Natural killer cell treated with Interleukin-12 subunit alpha and Interleukin-12 subunit beta and Interleukin-15 and Interleukin-18, amount 100 ng/mL, for 72 hours (primary cell): ENCODE results near the gene TSSK6. TPM values are rescaled to one million over a fixed set of nuclear protein-coding genes. Genes with fewer than 3 reads are reported as not detected.

Source experiments
- ATAC-seq, 2 donors: fragments of 150-1000 bp; cut with Tn5 transposase in 1 of 2; sonication (Bioruptor Pico), chemical (Tn5 transposase) in 1 of 2; 2 replicates each; pipeline ENCODE4 v1.10.0; 2021
- DNase-seq: peaks from one replicate; pipeline ENCODE4 v3.0.0; 2022; ENCODE audit warnings: low spot score
- H3K27ac Mint-ChIP-seq, 2 donors: 1 replicate in 1 of 2; 2 replicates in 1 of 2; pipeline ENCODE4 v1.8.0; 2022; ENCODE audit warnings: mixed read lengths in 2 of 2, mild to moderate bottlenecking in 1 of 2, moderate library complexity in 1 of 2
- H3K27me3 Mint-ChIP-seq, 2 donors: 1 replicate in 1 of 2; 2 replicates in 1 of 2; pipeline ENCODE4 v1.8.0; 2022; ENCODE audit warnings: mixed read lengths in 2 of 2
- H3K36me3 Mint-ChIP-seq: one replicate; pipeline ENCODE4 v1.8.0; 2022; ENCODE audit warnings: mixed read lengths
- H3K4me1 Mint-ChIP-seq, 2 donors: 1 replicate in 1 of 2; 2 replicates in 1 of 2; pipeline ENCODE4 v1.8.0; 2022; ENCODE audit warnings: low read depth in 2 of 2, mixed read lengths in 2 of 2, mild to moderate bottlenecking in 1 of 2
- H3K4me3 Mint-ChIP-seq: one replicate; pipeline ENCODE4 v1.8.0; 2022; ENCODE audit warnings: mixed read lengths
- H3K9me3 Mint-ChIP-seq: 2 replicates; pipeline ENCODE4 v1.8.0; 2022; ENCODE audit warnings: mixed read lengths
- total RNA-seq, 2 donors: library from RNA; stranded (reverse); gene quantifications; one replicate each; pipeline ENCODE4 v1.2.3, GENCODE V29; 2022

The TSSK6 gene
- total RNA-seq, 2 donors from 2014 or later = 1.9 to 2.6 TPM

DNA sequence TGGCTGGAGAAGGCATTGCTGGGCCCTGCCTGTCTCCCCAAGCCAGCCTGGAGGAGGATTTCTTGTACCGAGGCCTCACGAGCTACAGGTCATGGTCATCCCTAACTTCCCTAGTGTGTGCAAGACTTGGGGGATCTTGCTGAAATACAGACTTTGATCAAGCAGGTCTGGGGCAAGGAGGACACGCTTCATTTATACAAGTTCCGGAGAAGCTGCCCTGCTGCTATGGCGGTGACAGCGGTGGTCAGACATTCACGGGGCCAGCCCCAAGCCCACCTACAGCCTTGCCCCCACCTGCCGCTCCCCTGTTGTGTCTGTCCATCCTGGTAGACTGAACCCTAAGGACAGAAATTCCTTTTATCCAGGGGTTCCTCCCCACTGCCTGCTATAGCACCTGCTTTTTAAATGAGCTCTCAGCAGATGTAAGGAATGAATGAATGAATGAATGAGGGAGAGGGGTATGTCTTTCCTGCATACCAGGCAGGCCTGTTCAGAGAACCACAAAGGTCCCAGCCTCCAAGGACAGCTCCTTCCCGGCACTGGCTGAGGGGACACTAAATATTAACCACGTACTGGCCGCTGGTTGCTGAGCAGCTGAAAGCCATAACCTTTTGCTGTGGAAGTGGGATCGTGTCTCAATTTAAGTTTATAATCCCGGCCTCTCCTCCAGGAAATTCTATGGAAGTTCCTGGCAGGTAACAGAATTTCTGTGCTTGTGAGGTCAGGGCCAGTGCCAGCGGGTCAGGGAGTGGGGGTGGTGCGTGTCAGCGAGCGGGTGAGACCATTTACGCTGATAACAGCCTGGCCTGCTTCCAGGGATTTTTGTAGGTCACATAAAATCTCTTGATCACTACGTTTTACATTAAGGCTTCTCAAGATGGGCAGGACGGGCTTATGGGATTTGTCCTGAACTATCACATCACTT is 27.1 kb downstream of the TSSK6 start:
- Mint-ChIP-seq H3K4me3 (peak overlapping the region; percentile 12), H3K27ac (peak overlapping the region; percentile 96 to 98), H3K36me3 (no peaks in the 10 kb centered on the region), H3K27me3 (no peaks in the 10 kb centered on the region), H3K9me3 (no peaks in the 10 kb centered on the region), H3K4me1 (peaks cover 38 to 42% of the 10 kb centered on the region in 2 donors)
- ATAC-seq (no peak), DNase-seq (no peak)

GRCh38 chr19:19487077-19487949 is 28.0 kb downstream of the TSSK6 start:
- Mint-ChIP-seq H3K9me3 (no peaks in the 10 kb centered on the region), H3K27ac (peak overlapping the region; percentile 96 to 98), H3K36me3 (no peaks in the 10 kb centered on the region), H3K4me3 (no peak overlapping the region), H3K27me3 (no peaks in the 10 kb centered on the region), H3K4me1 (peaks cover 43 to 44% of the 10 kb centered on the region in 2 donors)
- DNase-seq (no peak), ATAC-seq (no peak)

DNA sequence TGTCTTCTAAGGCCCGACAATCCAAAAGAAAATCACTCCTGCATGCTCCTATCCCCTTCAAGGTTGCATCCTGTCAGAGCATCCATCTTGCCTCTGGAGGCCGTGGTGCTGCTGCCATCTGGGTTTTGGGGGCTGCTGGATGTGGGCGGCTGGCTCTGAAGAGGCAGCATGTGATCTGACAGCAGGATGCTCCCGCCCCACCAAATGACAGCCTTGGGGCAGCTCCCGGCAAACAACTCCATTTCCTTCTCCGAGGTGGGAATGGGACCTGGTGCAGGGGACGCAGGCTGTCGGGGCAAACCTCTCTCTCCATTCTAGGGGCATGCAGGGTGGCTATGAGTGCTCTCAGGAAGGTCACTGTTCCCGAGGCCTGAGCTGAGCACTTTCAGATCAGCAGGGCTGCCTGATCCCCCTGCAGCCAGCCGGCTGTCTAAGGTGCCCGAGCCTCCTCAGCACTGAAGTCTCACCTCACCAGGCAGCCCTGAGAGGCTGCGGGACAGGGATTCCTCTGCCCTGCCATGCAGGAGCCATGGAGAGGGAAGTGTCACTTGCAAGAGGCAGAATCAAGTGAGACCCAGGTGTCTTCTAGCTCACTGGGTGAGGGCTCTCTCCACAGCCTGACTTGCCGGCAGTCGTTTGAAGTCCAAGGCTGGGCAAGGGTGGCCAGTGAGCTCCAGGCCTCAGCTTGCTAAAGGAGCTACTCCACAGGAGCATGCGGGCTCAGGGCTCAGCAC is 28.8 kb downstream of the TSSK6 start:
- Mint-ChIP-seq H3K9me3 (no peaks in the 10 kb centered on the region), H3K27ac (peak overlapping the region; percentile 96 to 98), H3K27me3 (no peaks in the 10 kb centered on the region), H3K4me1 (peaks cover 43 to 46% of the 10 kb centered on the region in 2 donors), H3K36me3 (no peaks in the 10 kb centered on the region), H3K4me3 (no peak overlapping the region)
- DNase-seq (no peak), ATAC-seq (no peak)

DNA sequence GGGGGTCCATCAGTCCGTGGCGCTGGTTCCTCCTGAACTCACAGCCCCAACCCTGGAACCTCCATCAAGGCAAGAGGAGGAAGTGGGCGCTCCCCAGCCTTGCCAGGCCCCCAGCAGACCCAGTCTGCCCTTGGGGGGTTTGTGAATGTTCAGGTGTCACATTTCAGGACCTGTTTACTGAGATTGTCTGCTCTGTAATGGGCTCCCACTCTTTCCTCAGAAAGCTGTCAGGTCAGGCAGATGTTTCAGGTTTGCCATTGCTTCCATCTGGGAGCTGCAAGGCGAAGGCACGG is 29.4 kb downstream of the TSSK6 start:
- Mint-ChIP-seq H3K4me3 (no peak overlapping the region), H3K27ac (peak overlapping the region in 1 of 2 donors; percentile 50), H3K36me3 (no peaks in the 10 kb centered on the region), H3K27me3 (no peaks in the 10 kb centered on the region), H3K9me3 (no peaks in the 10 kb centered on the region), H3K4me1 (peaks cover 46 to 47% of the 10 kb centered on the region in 2 donors)
- DNase-seq = no peak
- ATAC-seq = no peak

DNA sequence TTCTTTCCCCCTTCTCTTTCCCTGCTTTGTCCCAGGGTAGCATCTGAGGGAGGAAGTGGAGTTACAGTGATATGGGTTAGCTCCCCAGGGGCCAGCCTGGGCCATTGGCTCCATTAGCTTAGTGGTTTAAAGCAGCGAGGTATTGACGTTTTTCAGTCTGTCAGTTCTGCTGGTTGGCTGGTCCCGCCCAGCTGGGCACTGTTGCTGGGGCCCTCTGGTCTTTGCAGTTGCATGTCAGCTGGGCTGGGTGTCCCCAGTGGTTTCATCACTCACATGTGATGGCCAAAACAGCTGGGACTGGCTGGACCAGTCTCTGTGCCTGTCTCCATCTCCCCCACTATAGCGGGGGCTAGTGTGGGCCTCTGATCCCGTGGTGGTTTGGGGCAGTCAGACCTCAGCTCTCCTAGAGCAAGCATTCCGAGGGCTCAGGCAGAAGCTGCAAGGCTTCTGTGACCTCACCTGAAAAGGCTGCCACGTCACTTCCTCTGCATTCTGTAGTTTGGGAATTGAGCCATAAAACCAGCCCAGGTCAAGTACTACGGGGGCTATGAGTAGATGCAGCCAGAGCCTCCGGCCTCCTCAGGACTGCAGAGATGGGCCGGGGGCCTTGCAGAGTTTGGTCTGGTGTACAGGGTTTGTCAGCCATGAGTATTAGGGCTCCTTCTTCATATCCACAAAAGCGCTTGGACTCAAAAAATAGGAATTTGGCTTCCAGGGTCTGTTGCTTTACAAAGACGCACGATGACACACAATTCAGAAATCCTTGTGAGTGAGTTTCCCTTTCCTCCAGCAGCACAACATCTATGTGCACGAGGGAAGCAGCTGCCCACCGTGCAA is 30.0 kb downstream of the TSSK6 start:
- no peak overlapping the region for H3K4me3 Mint-ChIP-seq
- ATAC-seq = no peak
- no peak for DNase-seq
- peak overlapping the region in 1 of 2 donors; percentile 50 for H3K27ac Mint-ChIP-seq
- H3K36me3 Mint-ChIP-seq = no peaks in the 10 kb centered on the region
- H3K9me3 Mint-ChIP-seq = no peaks in the 10 kb centered on the region
- no peaks in the 10 kb centered on the region for H3K27me3 Mint-ChIP-seq
- H3K4me1 Mint-ChIP-seq = peaks cover 46% of the 10 kb centered on the region in 2 donors

DNA sequence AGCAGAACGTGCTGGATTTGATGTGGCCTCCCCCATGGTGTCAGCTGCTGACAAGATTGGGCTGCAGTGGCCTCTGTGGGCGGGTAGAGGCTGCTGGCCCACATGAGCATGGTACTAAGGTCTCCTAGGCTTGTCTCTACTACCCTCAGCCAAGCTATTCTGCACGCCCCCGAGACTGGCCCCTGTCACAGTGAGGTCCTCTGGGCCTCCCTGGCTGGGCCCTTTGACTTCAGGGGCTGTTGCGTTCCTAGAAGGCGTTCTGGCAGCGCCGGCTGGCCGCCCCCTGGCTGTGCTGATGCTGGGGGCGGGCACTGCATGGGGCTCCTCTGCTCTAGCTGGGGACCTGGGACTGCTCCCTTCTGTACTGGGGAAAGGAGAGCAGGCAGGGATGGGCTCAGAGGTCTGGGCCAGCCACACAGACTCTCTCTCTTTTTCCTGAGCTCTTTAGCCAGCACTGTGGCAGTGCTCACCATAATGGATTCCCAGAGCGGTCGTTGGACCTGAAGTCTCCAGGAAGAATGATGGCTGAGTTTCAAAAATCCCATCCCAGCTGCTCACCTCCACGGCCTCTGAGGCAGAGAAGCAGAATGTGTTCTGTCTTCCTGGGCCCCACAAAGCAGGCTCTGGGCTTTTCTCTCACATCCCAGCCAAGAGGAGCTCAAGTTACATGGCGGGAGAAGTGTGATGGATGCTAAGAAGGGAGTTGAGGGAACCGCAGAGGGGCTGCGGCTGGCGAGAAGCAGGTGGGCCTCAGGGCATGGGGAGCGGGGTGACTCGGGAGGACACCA is 32.3 kb downstream of the TSSK6 start:
- H3K4me3 Mint-ChIP-seq = no peak overlapping the region
- H3K27ac Mint-ChIP-seq = peak overlapping the region; percentile 46 to 72
- H3K27me3 Mint-ChIP-seq = no peaks in the 10 kb centered on the region
- H3K4me1 Mint-ChIP-seq = peaks cover 30 to 37% of the 10 kb centered on the region in 2 donors
- ATAC-seq (no peak), DNase-seq (no peak)
- H3K36me3 Mint-ChIP-seq = no peaks in the 10 kb centered on the region
- H3K9me3 Mint-ChIP-seq = no peaks in the 10 kb centered on the region

DNA sequence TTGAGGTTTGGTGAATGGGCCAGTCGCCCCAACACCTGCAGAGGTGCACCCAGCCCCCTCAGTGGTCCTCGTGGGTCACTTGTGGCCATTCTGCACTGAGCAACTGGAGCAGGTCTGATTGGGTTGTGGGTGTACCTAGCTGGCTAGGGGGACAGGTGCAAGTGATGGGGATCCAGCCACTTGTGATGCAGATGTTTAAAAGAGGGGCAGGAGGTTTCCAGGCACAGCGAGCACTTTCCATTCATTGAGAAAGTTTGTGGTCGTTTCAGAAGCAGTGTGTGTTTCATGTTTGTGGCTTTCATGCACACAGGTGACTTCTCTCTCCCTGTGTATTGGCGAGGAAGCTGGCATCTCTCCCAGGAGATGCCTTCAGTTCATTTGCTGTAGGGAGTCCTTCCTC is 34.7 kb downstream of the TSSK6 start:
- no peaks in the 10 kb centered on the region for H3K36me3 Mint-ChIP-seq
- peak overlapping the region; percentile 32 to 41 for H3K27ac Mint-ChIP-seq
- ATAC-seq (peak in 1 of 2 donors; percentile 2), DNase-seq (no peak)
- no peaks in the 10 kb centered on the region for H3K9me3 Mint-ChIP-seq
- H3K4me3 Mint-ChIP-seq = no peak overlapping the region
- no peaks in the 10 kb centered on the region for H3K27me3 Mint-ChIP-seq
- peaks cover 42 to 50% of the 10 kb centered on the region in 2 donors for H3K4me1 Mint-ChIP-seq

GRCh38 chr19:19477705-19478383 is 37.5 kb downstream of the TSSK6 start:
- peak overlapping the region; percentile 82 to 96 for H3K27ac Mint-ChIP-seq
- no peaks in the 10 kb centered on the region for H3K9me3 Mint-ChIP-seq
- no peaks in the 10 kb centered on the region for H3K36me3 Mint-ChIP-seq
- H3K4me1 Mint-ChIP-seq = peaks cover 54 to 62% of the 10 kb centered on the region in 2 donors
- ATAC-seq (no peak), DNase-seq (no peak)
- H3K27me3 Mint-ChIP-seq = no peaks in the 10 kb centered on the region
- H3K4me3 Mint-ChIP-seq = no peak overlapping the region

- Mint-ChIP-seq H3K4me3 (peak overlapping the region; percentile 64), H3K36me3 (no peaks in the 10 kb centered on the region), H3K4me1 (peaks cover 62 to 65% of the 10 kb centered on the region in 2 donors), H3K27me3 (no peaks in the 10 kb centered on the region), H3K27ac (peak overlapping the region; percentile 82 to 96), H3K9me3 (no peaks in the 10 kb centered on the region)
- ATAC-seq = peak in 1 of 2 donors; percentile 54
- DNase-seq = no peak
Observed at GRCh38 chr19:19475849-19476828, 39.2 kb downstream of the TSSK6 start.

GRCh38 chr19:19475015-19475765 is 40.2 kb downstream of the TSSK6 start:
- H3K27me3 Mint-ChIP-seq = no peaks in the 10 kb centered on the region
- H3K36me3 Mint-ChIP-seq = no peaks in the 10 kb centered on the region
- H3K4me3 Mint-ChIP-seq = peak overlapping the region; percentile 64
- no peak for DNase-seq
- ATAC-seq = no peak
- H3K4me1 Mint-ChIP-seq = peaks cover 61 to 66% of the 10 kb centered on the region in 2 donors
- peak overlapping the region; percentile 82 to 96 for H3K27ac Mint-ChIP-seq
- H3K9me3 Mint-ChIP-seq = no peaks in the 10 kb centered on the region
